Endodermal cell (in vitro differentiated cells): ENCODE data around the gene RCAN2. TPM values are rescaled to one million over a fixed set of nuclear protein-coding genes. Genes with fewer than 3 reads are reported as not detected.

Source experiments
- DNase-seq: peaks from one replicate; pipeline ENCODE4 v3.0.0-alpha.2; 2017
- H3K27ac ChIP-seq: 2 replicates; pipeline ENCODE4 v1.5.1; 2013; ENCODE audit warnings: mild to moderate bottlenecking, low read depth, low read length, moderate library complexity
- H3K27me3 ChIP-seq: 2 replicates; pipeline ENCODE4 v1.6.1; 2013; ENCODE audit warnings: mild to moderate bottlenecking, low read length, moderate library complexity; ENCODE audit not compliant: insufficient read depth, control insufficient read depth, poor library complexity, severe bottlenecking
- H3K36me3 ChIP-seq: 2 replicates; pipeline ENCODE4 v1.7.0; 2013; ENCODE audit warnings: mild to moderate bottlenecking, low read length, moderate library complexity; ENCODE audit not compliant: control insufficient read depth, insufficient read depth
- H3K4me1 ChIP-seq: one replicate; pipeline ENCODE4 v1.7.0; 2013; ENCODE audit warnings: low read length; ENCODE audit not compliant: control insufficient read depth, insufficient read depth
- H3K4me3 ChIP-seq: 2 replicates; pipeline ENCODE4 v1.5.1; 2013; ENCODE audit warnings: mild to moderate bottlenecking, low read length, moderate library complexity
- H3K9ac ChIP-seq: 2 replicates; pipeline ENCODE4 v1.6.1; 2013; ENCODE audit warnings: mild to moderate bottlenecking, low read length, moderate library complexity; ENCODE audit not compliant: poor library complexity, severe bottlenecking; ENCODE audit errors: extremely low read depth
- H3K9me3 ChIP-seq: 2 replicates; pipeline ENCODE4 v1.6.1; 2013; ENCODE audit warnings: mild to moderate bottlenecking, low read length, moderate library complexity; ENCODE audit not compliant: control insufficient read depth
- H3K27ac Mint-ChIP-seq: 2 replicates; pipeline ENCODE4 v1.8.0; 2020; ENCODE audit warnings: mixed read lengths
- H3K27me3 Mint-ChIP-seq: 2 replicates; pipeline ENCODE4 v1.8.0; 2021; ENCODE audit warnings: mild to moderate bottlenecking, mixed read lengths; ENCODE audit not compliant: insufficient read depth
- H3K36me3 Mint-ChIP-seq: 2 replicates; pipeline ENCODE4 v1.8.0; 2020; ENCODE audit warnings: low read depth, mixed read lengths
- H3K4me1 Mint-ChIP-seq: 2 replicates; pipeline ENCODE4 v1.8.0; 2020; ENCODE audit warnings: mixed read lengths
- H3K4me3 Mint-ChIP-seq: 2 replicates; pipeline ENCODE4 v1.8.0; 2020; ENCODE audit warnings: mild to moderate bottlenecking, moderate library complexity, mixed read lengths
- H3K9me3 Mint-ChIP-seq: 2 replicates; pipeline ENCODE4 v1.8.0; 2020; ENCODE audit warnings: mild to moderate bottlenecking, mixed read lengths
- CTCF ChIP-seq: fragments of 200-600 bp; sonication (generic); conservative IDR thresholded peaks from 2 replicates; pipeline ENCODE4 v1.5.0; 2021; ENCODE audit warnings: antibody characterized with exemption, mild to moderate bottlenecking
- WGBS, 2 experiments: methylation state at CpG; one replicate each; pipeline versions ENCODE4 v1.1.5 to v1.1.7; 2013; ENCODE audit warnings: missing lambda C conversion rate in 2 of 2, mixed read lengths in 1 of 2; ENCODE audit not compliant: insufficient coverage in 1 of 2, insufficient read length in 1 of 2; 5-methylcytosine and 5-hydroxymethylcytosine counted together
- total RNA-seq, 2 donors: library from RNA; stranded (reverse); fragmentation: NEBNext Ultra II Directional in 1 of 2; extraction: Animal tissue kit (Norgen Biotek cat#: 25700) in 1 of 2; gene quantifications; 2 replicates in 1 of 2; 3 replicates in 1 of 2; pipeline ENCODE4 v1.2.1, GENCODE V29; 2021

The RCAN2 gene
- total RNA-seq, 2 donors from 2014 or later: 15.7 to 16.7 TPM

GRCh38 chr6:46420921-46421638, 70.2 kb downstream of the RCAN2 start:
- no peaks in the 10 kb centered on the region for H3K27me3 ChIP-seq
- H3K4me1 ChIP-seq: no peaks in the 10 kb centered on the region
- peaks cover 7% of the 10 kb centered on the region for H3K4me1 Mint-ChIP-seq
- H3K27me3 Mint-ChIP-seq: no peaks in the 10 kb centered on the region
- no peak overlapping the region for H3K27ac ChIP-seq
- no peak overlapping the region for H3K27ac Mint-ChIP-seq
- no peak overlapping the region for H3K9ac ChIP-seq
- no peak for TF ChIP-seq CTCF
- no peaks in the 10 kb centered on the region for H3K9me3 ChIP-seq
- H3K4me3 ChIP-seq: no peak overlapping the region
- no peak for DNase-seq
- H3K36me3 ChIP-seq: no peaks in the 10 kb centered on the region
- WGBS, 2 experiments: 80 to 84% methylated on average over 2 to 3 of the region's 3 CpGs
- H3K4me3 Mint-ChIP-seq: no peak overlapping the region
- H3K9me3 Mint-ChIP-seq: no peaks in the 10 kb centered on the region
- no peaks in the 10 kb centered on the region for H3K36me3 Mint-ChIP-seq

- Mint-ChIP-seq H3K4me3 (no peak overlapping the region), H3K4me1 (peaks cover 11% of the 10 kb centered on the region), H3K9me3 (no peaks in the 10 kb centered on the region), H3K27me3 (no peaks in the 10 kb centered on the region), H3K27ac (no peak overlapping the region), H3K36me3 (no peaks in the 10 kb centered on the region)
- DNase-seq: peak; percentile 75
- no peak overlapping the region for H3K9ac ChIP-seq
- no peaks in the 10 kb centered on the region for H3K36me3 ChIP-seq
- no peaks in the 10 kb centered on the region for H3K9me3 ChIP-seq
- no peak overlapping the region for H3K27ac ChIP-seq
- H3K4me3 ChIP-seq: no peak overlapping the region
- 9% methylated on average over 2 of the region's 2 CpGs; no CpG with 5 or more reads in 1 of the 2 experiments for WGBS, 2 experiments
- no peaks in the 10 kb centered on the region for H3K4me1 ChIP-seq
- peak; percentile 93 for TF ChIP-seq CTCF
- H3K27me3 ChIP-seq: no peaks in the 10 kb centered on the region
These were observed 71.7 kb downstream of the RCAN2 start for GRCh38 chr6:46419576-46420002.

- peaks cover 5% of the 10 kb centered on the region for H3K4me1 Mint-ChIP-seq
- H3K36me3 Mint-ChIP-seq: no peaks in the 10 kb centered on the region
- 0% methylated on average over 1 of the region's 1 CpG for whole genome bisulfite sequencing, 2 experiments
These were observed 76.9 kb downstream of the RCAN2 start for GRCh38 chr6:46414398-46414797.

More at GRCh38 chr6:46414398-46414797, 76.9 kb downstream of the RCAN2 start:
- no peaks in the 10 kb centered on the region for H3K4me1 ChIP-seq
- H3K36me3 ChIP-seq: no peaks in the 10 kb centered on the region
- TF ChIP-seq CTCF: no peak
- H3K4me3 ChIP-seq: no peak overlapping the region
- H3K27me3 ChIP-seq: no peaks in the 10 kb centered on the region
- DNase-seq: no peak
- Mint-ChIP-seq H3K27ac (no peak overlapping the region), H3K9me3 (no peaks in the 10 kb centered on the region), H3K4me3 (no peak overlapping the region), H3K27me3 (no peaks in the 10 kb centered on the region)
- no peak overlapping the region for H3K27ac ChIP-seq
- H3K9ac ChIP-seq: no peak overlapping the region
- no peaks in the 10 kb centered on the region for H3K9me3 ChIP-seq
